GM12865 (cell line): ENCODE measurements around the gene ODF4.
A peak's percentile ranks its signal among the peaks of the same experiment; 100 is the strongest.
"Not testable (repeated sequence)": the region's sequence is repeated elsewhere in the genome, so short reads cannot be mapped to it uniquely, and the experiment has no call there.

Experiments used
- DNase-seq: peaks from one replicate; pipeline ENCODE4 v3.0.0; 2010; ENCODE audit warnings: low read depth
- H3K4me3 ChIP-seq: 2 replicates; pipeline ENCODE4 v1.5.1; 2011; ENCODE audit warnings: mild to moderate bottlenecking, low read depth, low read length, control low read depth
- TF ChIP-seq, protein P1 (sequence below): IDR thresholded peaks from 2 replicates; pipeline ENCODE4 v1.5.1; 2011; ENCODE audit warnings: low read length, control low read depth, low read depth, inconsistent platforms; ENCODE audit not compliant: insufficient read depth; ENCODE audit errors: missing control alignments

Gene ODF4

DNA sequence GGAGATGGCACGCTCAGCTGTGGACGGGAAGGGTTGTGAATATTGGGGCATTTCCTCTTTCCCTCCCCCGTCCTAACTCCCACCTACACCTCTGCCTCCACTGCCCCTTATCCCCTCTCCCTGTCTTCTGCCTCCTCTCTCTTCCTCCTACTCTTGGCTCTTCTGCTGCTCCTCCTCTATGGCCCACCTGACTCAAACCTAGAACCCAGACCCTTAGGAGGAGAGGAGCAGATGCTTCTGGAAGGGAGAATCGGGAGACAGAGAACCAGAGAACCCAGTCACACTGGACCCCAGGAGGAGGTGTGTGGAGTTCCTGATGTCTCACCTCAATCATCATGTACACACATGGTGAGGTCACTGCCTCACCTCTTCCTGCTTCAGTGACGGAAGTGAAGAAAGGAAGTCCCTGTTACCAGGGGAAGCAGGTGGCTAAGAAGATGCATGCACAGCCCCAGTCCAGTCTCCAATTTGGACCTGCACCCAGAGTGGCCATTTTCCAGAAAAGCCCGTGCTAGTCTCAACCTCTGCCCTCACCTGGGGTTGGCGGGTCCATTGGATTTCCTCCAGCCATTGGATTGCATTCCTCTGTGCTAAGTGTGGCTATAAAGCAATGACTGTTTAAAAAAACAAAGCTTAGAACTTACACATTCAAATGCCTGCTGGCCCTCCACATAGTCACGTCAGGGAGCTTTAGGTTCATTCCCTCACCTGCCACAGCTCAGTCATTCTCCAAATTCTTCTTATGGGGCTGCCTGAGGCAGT is 54.0 kb downstream of the ODF4 start:
- TF ChIP-seq, protein P1, sequence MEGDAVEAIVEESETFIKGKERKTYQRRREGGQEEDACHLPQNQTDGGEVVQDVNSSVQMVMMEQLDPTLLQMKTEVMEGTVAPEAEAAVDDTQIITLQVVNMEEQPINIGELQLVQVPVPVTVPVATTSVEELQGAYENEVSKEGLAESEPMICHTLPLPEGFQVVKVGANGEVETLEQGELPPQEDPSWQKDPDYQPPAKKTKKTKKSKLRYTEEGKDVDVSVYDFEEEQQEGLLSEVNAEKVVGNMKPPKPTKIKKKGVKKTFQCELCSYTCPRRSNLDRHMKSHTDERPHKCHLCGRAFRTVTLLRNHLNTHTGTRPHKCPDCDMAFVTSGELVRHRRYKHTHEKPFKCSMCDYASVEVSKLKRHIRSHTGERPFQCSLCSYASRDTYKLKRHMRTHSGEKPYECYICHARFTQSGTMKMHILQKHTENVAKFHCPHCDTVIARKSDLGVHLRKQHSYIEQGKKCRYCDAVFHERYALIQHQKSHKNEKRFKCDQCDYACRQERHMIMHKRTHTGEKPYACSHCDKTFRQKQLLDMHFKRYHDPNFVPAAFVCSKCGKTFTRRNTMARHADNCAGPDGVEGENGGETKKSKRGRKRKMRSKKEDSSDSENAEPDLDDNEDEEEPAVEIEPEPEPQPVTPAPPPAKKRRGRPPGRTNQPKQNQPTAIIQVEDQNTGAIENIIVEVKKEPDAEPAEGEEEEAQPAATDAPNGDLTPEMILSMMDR, result no peak
- DNase-seq, result peak; percentile 27
- H3K4me3 ChIP-seq, result no peak overlapping the region

DNA sequence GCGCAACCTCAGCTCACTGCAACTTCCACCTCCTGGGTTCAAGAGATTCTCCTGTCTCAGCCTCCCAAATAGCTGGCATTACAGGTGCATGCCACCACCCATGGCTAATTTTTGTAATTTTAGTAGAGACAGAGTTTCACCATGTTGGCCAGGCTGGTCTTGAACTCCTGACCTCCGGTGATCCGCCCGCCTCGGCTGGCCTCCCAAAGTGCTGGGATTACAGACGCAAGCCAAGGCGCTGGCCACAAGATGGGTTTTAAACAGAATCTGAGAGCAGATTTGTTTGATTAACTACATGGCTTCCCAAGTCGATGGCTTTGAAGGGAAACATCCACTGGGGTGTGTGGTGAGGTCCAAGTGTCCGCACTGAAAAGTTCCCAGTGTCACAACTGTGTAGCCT is 54.9 kb downstream of the ODF4 start:
- not testable (repeated sequence) for DNase-seq, H3K4me3 ChIP-seq
